ENCODE results near the gene PICALM. TPM values are rescaled to one million over a fixed set of nuclear protein-coding genes. Genes with fewer than 3 reads are reported as not detected.
"Not testable (repeated sequence)": the region's sequence is repeated elsewhere in the genome, so short reads cannot be mapped to it uniquely, and the experiment has no call there.

The PICALM gene
- total and polyA plus RNA-seq, 3 donors from 2014 or later, result 156 to 237 (median 217) TPM

DNA sequence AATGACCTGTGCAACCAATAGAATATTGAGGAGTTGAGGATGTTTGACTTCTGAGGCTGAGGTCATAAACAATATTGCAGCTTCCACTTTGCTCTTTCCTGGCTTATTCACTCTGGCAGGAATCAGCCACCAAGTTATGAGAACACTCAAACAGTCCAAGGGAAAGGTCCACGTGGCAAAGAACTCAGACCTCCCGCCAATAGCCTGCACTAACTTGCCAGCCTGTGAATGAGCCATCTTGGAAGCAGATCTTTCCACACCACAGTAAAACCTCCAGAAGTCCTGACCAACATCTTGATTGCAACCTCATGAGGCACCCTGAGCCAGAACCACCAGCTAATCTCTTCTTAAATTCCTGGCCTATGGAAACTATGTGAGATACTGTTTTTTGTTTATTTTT, 22.7 kb upstream of the PICALM start:
- intact Hi-C loops (cut with DNase I; ENCODE audit: low total_unique reads), result no loop called here
- DNase-seq, result no peak
- TF ChIP-seq, protein P1, sequence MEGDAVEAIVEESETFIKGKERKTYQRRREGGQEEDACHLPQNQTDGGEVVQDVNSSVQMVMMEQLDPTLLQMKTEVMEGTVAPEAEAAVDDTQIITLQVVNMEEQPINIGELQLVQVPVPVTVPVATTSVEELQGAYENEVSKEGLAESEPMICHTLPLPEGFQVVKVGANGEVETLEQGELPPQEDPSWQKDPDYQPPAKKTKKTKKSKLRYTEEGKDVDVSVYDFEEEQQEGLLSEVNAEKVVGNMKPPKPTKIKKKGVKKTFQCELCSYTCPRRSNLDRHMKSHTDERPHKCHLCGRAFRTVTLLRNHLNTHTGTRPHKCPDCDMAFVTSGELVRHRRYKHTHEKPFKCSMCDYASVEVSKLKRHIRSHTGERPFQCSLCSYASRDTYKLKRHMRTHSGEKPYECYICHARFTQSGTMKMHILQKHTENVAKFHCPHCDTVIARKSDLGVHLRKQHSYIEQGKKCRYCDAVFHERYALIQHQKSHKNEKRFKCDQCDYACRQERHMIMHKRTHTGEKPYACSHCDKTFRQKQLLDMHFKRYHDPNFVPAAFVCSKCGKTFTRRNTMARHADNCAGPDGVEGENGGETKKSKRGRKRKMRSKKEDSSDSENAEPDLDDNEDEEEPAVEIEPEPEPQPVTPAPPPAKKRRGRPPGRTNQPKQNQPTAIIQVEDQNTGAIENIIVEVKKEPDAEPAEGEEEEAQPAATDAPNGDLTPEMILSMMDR (IDR thresholded peaks at IDR 0.05), result no peak
- TF ChIP-seq POLR2A (IDR thresholded peaks at IDR 0.05), result no peak
- H3K4me3 ChIP-seq, result no peak overlapping the region
- no peaks in the 10 kb centered on the region for H3K27me3 ChIP-seq
- H3K27ac ChIP-seq, result no peak overlapping the region
- no peaks in the 10 kb centered on the region for H3K4me1 ChIP-seq
- H3K36me3 ChIP-seq (ENCODE audit: low read depth, missing control alignments), result no peaks in the 10 kb centered on the region
- H3K9me3 ChIP-seq, result no peaks in the 10 kb centered on the region
- WGBS, 2 donors, result 53 to 57% methylated on average over 2 of the region's 2 CpGs

DNA sequence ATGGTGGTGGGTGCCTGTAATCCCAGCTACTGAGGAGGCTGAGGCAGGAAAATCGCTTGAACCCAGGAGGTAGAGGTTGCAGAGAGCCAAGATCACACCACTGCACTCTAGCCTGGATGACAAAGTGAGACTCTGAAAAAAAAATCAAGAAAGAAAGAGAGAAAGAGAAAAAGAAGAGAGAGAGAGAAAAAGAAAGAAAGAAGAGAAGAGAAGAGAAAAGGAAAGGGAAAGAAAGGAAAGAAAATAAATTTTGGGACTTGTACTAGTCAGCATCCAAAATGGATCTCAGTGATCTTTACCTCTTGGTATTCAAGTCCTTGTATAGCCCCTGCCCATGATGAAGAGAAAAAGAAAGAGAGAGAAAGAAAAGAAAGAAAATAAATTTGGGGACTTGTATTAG, 22.2 kb upstream of the PICALM start:
- H3K4me1 ChIP-seq, result no peaks in the 10 kb centered on the region
- no peak overlapping the region for H3K4me3 ChIP-seq
- no peaks in the 10 kb centered on the region for H3K9me3 ChIP-seq
- no peak overlapping the region for H3K27ac ChIP-seq
- intact Hi-C loops (cut with DNase I; ENCODE audit: low total_unique reads), result no loop called here
- 79 to 83% methylated on average over 1 of the region's 1 CpG for WGBS, 2 donors
- no peaks in the 10 kb centered on the region for H3K27me3 ChIP-seq
- no peak for DNase-seq
- H3K36me3 ChIP-seq (ENCODE audit: low read depth, missing control alignments), result no peaks in the 10 kb centered on the region
- no peak for TF ChIP-seq POLR2A (IDR thresholded peaks at IDR 0.05)
- TF ChIP-seq, protein P1 (IDR thresholded peaks at IDR 0.05), result no peak

DNA sequence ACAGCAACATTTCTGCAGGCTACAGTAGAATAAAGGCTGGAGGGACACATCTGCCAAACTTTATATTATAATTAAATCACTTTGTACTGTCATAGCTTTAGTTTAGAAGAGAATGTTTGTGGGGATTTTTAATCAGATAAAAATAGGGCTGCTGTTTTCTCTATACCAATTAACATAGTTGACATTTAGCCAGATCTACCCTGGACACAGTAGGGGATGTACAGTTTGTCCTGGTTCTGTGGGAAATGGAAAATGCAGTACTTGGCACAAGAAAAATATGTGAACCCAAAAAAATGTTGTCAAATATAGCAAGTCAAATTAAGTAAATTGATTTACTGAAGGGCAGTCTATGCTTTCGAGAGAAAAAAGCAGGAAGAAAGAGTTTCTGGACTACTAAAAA, 20.8 kb upstream of the PICALM start:
- no peaks in the 10 kb centered on the region for H3K36me3 ChIP-seq (ENCODE audit: low read depth, missing control alignments)
- no peak overlapping the region for H3K27ac ChIP-seq

DNA sequence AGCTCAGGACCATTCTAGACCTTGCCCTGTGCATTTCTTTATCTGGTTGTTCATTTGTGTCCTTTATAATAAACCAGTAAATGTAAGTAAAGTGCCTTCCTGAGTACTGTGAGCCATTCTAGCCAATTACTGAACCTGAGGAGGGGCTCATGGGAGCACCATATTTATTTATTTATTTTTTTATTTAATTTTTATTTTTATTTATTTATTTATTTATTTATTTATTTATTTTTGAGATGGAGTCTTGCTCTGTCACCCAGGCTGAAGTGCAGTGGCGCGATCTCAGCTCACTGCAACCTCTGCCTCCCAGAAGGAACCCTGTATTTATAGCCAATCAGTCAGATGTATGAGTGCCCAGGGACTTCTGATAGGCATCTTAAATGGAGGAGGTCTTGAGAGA, 18.8 kb upstream of the PICALM start:
- intact Hi-C loops (cut with DNase I; ENCODE audit: low total_unique reads); H3K36me3 ChIP-seq (ENCODE audit: low read depth, missing control alignments); H3K27me3 ChIP-seq; H3K4me1 ChIP-seq; H3K4me3 ChIP-seq; H3K27ac ChIP-seq; H3K9me3 ChIP-seq; DNase-seq: not testable (repeated sequence)
- 98% methylated on average over 2 of the region's 2 CpGs for whole genome bisulfite sequencing, 2 donors

More for the DNA sequence above, 20.8 kb upstream of the PICALM start:
- H3K4me1 ChIP-seq, result no peaks in the 10 kb centered on the region
- H3K27me3 ChIP-seq, result no peaks in the 10 kb centered on the region
- H3K9me3 ChIP-seq, result no peaks in the 10 kb centered on the region
- intact Hi-C loops (cut with DNase I; ENCODE audit: low total_unique reads), result no loop called here
- H3K4me3 ChIP-seq, result no peak overlapping the region
- no peak for DNase-seq
- TF ChIP-seq POLR2A (IDR thresholded peaks at IDR 0.05), result no peak
- TF ChIP-seq, protein P1 (IDR thresholded peaks at IDR 0.05), result no peak
- 41 to 48% methylated on average over 1 of the region's 1 CpG for WGBS, 2 donors

DNA sequence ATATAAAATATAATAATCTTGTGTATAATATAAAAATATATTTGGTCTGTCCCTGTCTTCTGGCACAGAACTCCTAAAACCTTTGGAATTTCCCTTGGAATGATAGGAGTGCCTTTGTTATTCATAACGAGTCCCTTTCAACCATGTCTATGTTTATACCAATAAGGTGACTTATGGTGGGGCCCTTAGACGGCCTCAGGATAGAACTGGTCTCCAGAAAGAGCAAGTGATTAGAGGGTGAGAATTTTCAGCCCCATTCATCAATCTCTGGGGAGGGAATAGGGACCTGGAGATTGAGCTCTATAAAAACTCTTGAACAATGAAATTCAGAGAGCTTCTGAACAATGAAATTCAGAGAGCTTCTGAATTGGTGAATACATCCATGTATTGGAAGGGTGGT, 18.4 kb upstream of the PICALM start:
- no peak for TF ChIP-seq POLR2A (IDR thresholded peaks at IDR 0.05)
- TF ChIP-seq, protein P1 (IDR thresholded peaks at IDR 0.05), result no peak
- H3K4me1 ChIP-seq, result no peaks in the 10 kb centered on the region
- no peak overlapping the region for H3K27ac ChIP-seq
- DNase-seq, result no peak
- H3K36me3 ChIP-seq (ENCODE audit: low read depth, missing control alignments), result no peaks in the 10 kb centered on the region
- H3K4me3 ChIP-seq, result no peak overlapping the region
- no peaks in the 10 kb centered on the region for H3K27me3 ChIP-seq
- 72 to 77% methylated on average over 2 of the region's 2 CpGs for WGBS, 2 donors
- intact Hi-C loops (cut with DNase I; ENCODE audit: low total_unique reads), result no loop called here
- no peaks in the 10 kb centered on the region for H3K9me3 ChIP-seq

All from testis (tissue), 3 donors.